Neutrophil (primary cell): ENCODE data around the gene WLS.

Experiments
- H3K27ac ChIP-seq: fragments of 200-600 bp; sonication (generic); 2 replicates; pipeline ENCODE4 v1.5.1; 2016; ENCODE audit warnings: mild to moderate bottlenecking, moderate library complexity
- H3K27me3 ChIP-seq: fragments of 200-600 bp; sonication (generic); 2 replicates; pipeline ENCODE4 v1.6.0; 2016; ENCODE audit warnings: mild to moderate bottlenecking
- H3K36me3 ChIP-seq: fragments of 200-600 bp; sonication (generic); 2 replicates; pipeline ENCODE4 v1.5.1; 2017
- H3K4me1 ChIP-seq, 2 experiments: fragments of 200-600 bp in 1 of 2; sonication (generic) in 1 of 2; 1 replicate in 1 of 2; 2 replicates in 1 of 2; pipeline versions ENCODE4 v1.5.1 to v1.6.1; 2013 to 2016; ENCODE audit warnings: low read depth in 1 of 2, low read length in 1 of 2, mild to moderate bottlenecking in 1 of 2, moderate library complexity in 1 of 2; ENCODE audit not compliant: control insufficient read depth in 1 of 2, insufficient read depth in 1 of 2
- H3K4me3 ChIP-seq, 2 experiments: fragments of 200-600 bp in 1 of 2; sonication (generic) in 1 of 2; 1 replicate in 1 of 2; 2 replicates in 1 of 2; pipeline ENCODE4 v1.5.1; 2013 to 2016; ENCODE audit warnings: low read depth in 1 of 2, low read length in 1 of 2, mild to moderate bottlenecking in 1 of 2, moderate library complexity in 1 of 2
- H3K9me3 ChIP-seq: fragments of 200-600 bp; sonication (generic); 2 replicates; pipeline ENCODE4 v1.5.1; 2016
- TF ChIP-seq, protein P1 (sequence below): fragments of 200-600 bp; sonication (generic); IDR thresholded peaks from 2 replicates; pipeline ENCODE4 v1.5.1; 2016; ENCODE audit warnings: antibody characterized with exemption

WLS gene

DNA sequence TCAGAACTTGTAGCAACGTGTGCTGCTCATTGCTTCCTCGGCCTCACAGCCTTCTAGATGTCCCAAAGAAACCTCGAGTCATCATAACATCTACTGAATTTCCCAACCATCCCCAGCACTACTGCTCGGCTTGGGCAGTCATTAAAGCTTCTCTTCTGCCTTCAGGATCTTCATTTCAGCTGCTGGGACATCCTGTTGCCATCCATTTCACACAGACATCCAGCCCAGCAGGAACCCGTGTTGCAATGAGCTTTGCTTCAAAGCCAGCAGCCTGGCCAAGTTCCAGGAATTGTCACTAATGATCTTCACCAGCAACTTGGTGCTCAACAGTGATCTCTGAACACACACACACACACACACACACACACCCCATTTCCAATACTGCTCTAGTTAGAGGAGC is 18.5 kb downstream of the WLS start:
- Histone ChIP-seq H3K4me1 (peaks cover 24 to 25% of the 10 kb centered on the region in 2 experiments), H3K9me3 (no peaks in the 10 kb centered on the region), H3K36me3 (no peaks in the 10 kb centered on the region), H3K4me3 (no peak overlapping the region), H3K27me3 (no peaks in the 10 kb centered on the region), H3K27ac (peak overlapping the region; percentile 2)
- TF ChIP-seq, protein P1, sequence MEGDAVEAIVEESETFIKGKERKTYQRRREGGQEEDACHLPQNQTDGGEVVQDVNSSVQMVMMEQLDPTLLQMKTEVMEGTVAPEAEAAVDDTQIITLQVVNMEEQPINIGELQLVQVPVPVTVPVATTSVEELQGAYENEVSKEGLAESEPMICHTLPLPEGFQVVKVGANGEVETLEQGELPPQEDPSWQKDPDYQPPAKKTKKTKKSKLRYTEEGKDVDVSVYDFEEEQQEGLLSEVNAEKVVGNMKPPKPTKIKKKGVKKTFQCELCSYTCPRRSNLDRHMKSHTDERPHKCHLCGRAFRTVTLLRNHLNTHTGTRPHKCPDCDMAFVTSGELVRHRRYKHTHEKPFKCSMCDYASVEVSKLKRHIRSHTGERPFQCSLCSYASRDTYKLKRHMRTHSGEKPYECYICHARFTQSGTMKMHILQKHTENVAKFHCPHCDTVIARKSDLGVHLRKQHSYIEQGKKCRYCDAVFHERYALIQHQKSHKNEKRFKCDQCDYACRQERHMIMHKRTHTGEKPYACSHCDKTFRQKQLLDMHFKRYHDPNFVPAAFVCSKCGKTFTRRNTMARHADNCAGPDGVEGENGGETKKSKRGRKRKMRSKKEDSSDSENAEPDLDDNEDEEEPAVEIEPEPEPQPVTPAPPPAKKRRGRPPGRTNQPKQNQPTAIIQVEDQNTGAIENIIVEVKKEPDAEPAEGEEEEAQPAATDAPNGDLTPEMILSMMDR = no peak

DNA sequence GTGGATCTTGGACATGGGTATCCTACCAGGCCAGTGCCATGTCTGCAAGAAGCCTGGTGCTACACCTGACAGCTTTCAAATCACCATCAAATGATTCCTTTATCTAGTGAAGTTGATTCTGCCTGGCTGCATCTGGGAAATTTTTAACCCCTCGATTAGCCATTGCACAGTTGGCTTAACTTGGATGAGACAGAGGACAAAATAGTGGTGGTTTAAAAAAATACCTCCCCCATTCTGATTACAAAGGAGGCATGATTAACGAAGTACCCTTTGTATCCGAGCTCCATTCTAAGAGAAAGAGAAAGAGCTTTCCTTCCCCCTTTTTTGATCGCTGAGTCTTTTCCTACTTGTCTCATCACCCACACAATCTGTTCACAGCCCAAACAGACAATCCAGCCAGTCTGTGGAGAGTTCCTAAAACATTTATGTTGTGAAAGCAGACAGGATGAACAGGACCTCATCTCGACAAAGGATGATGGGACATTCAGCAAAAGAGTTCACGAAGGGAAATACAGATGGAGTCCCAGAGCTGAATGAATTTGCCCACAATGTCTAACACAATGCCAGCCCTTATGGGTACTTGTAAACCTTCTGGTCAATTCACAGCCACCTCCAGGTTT is 20.5 kb downstream of the WLS start:
- Histone ChIP-seq H3K4me3 (no peak overlapping the region), H3K4me1 (peaks cover 29% of the 10 kb centered on the region in 2 experiments), H3K9me3 (no peaks in the 10 kb centered on the region), H3K36me3 (no peaks in the 10 kb centered on the region), H3K27me3 (no peaks in the 10 kb centered on the region), H3K27ac (no peak overlapping the region)
- TF ChIP-seq, protein P1 = no peak

DNA sequence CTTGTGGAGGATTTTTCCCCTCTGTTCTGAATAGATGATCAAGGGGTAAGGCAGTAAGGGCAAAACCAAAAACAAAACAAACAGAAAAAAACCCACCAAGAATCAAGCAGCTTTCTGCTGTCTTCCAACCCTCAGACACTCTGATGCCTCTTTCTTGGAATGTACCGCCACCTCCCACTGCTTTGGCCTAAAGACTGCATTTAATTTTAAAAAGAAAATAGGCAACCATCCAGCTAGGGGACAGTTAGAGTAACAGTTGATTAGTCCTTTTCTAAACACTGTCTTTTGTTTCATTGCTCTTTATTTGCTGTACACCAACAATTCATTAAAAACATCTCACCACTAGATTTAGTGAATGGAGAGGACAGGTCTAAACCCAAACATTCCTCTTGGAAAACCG is 21.5 kb downstream of the WLS start:
- Histone ChIP-seq H3K4me1 (peaks cover 29% of the 10 kb centered on the region in 2 experiments), H3K27ac (no peak overlapping the region), H3K4me3 (no peak overlapping the region), H3K9me3 (no peaks in the 10 kb centered on the region), H3K27me3 (no peaks in the 10 kb centered on the region), H3K36me3 (no peaks in the 10 kb centered on the region)
- TF ChIP-seq, protein P1 = no peak

DNA sequence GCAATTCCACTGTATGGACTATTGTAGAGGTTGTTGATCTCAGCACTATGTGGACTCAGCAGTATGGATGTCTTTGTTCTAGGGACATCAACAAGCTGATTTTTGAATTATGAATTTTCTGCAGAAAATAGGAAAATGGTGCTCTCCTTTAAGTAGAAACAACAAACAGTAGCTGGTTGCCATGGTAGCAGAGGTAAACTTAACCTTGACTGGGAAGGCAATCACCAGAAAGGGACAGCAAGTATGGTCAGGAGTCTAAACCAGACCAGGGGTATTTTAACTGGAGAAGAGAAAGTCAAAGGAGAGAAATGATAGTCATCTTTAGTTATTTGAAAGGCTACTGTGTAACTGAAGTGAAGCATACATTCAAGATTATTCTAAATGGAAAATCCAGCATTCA is 22.3 kb downstream of the WLS start:
- TF ChIP-seq, protein P1 = no peak

DNA sequence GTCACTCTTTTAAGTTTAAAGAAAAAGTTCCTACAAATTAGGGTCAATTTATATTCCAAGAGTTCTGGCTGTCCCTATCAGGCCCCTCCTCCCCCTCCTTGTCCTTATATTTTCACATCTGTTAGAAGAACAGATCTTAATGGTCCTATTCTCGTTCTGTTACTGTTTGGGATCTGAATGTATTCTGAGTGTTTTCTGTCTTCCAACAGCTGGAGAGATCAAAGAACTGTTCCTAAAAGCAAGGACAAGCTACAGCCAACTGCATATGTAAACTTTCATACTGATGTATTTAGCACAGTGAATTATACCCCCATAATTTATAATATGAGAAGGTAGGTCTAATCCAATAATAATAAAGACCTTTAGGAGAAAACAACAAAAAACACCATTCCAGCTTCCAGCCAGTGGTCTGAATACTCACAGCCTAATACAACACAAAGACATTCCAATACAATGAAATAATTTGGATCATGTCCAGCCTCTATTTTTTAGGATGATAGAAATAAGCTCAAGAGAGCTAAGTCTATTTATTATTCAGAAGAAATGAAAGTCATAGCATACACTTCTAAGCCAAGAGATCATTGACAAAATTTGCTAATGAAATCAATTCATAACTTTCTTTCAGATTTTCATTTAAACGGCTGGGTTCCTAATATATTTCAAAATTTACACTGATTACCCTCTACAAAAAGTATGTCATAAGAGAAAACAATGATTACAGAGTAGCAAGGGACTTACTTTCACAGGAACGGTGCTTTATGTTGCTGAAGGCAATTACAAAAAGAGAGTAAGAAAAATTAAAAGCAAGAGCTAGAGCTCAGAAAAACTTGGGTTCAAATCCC is 25.3 kb downstream of the WLS start:
- no peaks in the 10 kb centered on the region for H3K9me3 ChIP-seq
- TF ChIP-seq, protein P1 = no peak
- H3K4me3 ChIP-seq = no peak overlapping the region
- peaks cover 16 to 18% of the 10 kb centered on the region in 2 experiments for H3K4me1 ChIP-seq
- H3K36me3 ChIP-seq = no peaks in the 10 kb centered on the region
- H3K27ac ChIP-seq = no peak overlapping the region
- no peaks in the 10 kb centered on the region for H3K27me3 ChIP-seq

More for the DNA sequence above, 22.3 kb downstream of the WLS start:
- Histone ChIP-seq H3K4me1 (peaks cover 29% of the 10 kb centered on the region in 2 experiments), H3K4me3 (no peak overlapping the region), H3K9me3 (no peaks in the 10 kb centered on the region), H3K27ac (no peak overlapping the region), H3K27me3 (no peaks in the 10 kb centered on the region), H3K36me3 (no peaks in the 10 kb centered on the region)
